GM23248 (cell line): ENCODE measurements around the gene DCHS2. TPM values are rescaled to one million over a fixed set of nuclear protein-coding genes. Genes with fewer than 3 reads are reported as not detected.

Experiments used
- DNase-seq: peaks from one replicate; pipeline ENCODE4 v3.0.0-alpha.2; 2015
- H2AFZ ChIP-seq: fragments of 200-600 bp; sonication (generic); 2 replicates; pipeline ENCODE4 v1.6.1; 2016; ENCODE audit warnings: antibody characterized with exemption
- H3F3A ChIP-seq: fragments of 200-600 bp; sonication (generic); 2 replicates; pipeline ENCODE4 v1.6.1; 2016; ENCODE audit warnings: mild to moderate bottlenecking, antibody characterized with exemption, mixed run types; ENCODE audit not compliant: insufficient read depth
- H3K27ac ChIP-seq: fragments of 200-600 bp; sonication (generic); 2 replicates; pipeline ENCODE4 v1.5.1; 2016; ENCODE audit warnings: mild to moderate bottlenecking
- H3K27me3 ChIP-seq: fragments of 200-600 bp; sonication (generic); replicated peaks from 2 replicates; pipeline ENCODE4 v1.6.1; 2016; ENCODE audit warnings: mild to moderate bottlenecking; ENCODE audit not compliant: insufficient read depth
- H3K36me3 ChIP-seq: fragments of 200-600 bp; sonication (generic); 2 replicates; pipeline ENCODE4 v1.6.1; 2016; ENCODE audit warnings: low read depth, mild to moderate bottlenecking
- H3K4me1 ChIP-seq: fragments of 200-600 bp; sonication (generic); 2 replicates; pipeline ENCODE4 v1.6.1; 2016; ENCODE audit warnings: mild to moderate bottlenecking; ENCODE audit not compliant: insufficient read depth
- H3K4me2 ChIP-seq: fragments of 200-600 bp; sonication (generic); one replicate; pipeline ENCODE4 v1.6.1; 2016; ENCODE audit warnings: mild to moderate bottlenecking; ENCODE audit not compliant: unreplicated experiment
- H3K4me3 ChIP-seq: fragments of 200-600 bp; sonication (generic); 2 replicates; pipeline ENCODE4 v1.5.1; 2016; ENCODE audit warnings: mild to moderate bottlenecking
- H3K79me2 ChIP-seq: fragments of 200-600 bp; sonication (generic); 2 replicates; pipeline ENCODE4 v1.6.1; 2016; ENCODE audit warnings: mild to moderate bottlenecking; ENCODE audit not compliant: insufficient read depth
- H3K9ac ChIP-seq: fragments of 200-600 bp; sonication (generic); 2 replicates; pipeline ENCODE4 v1.6.1; 2016; ENCODE audit warnings: mild to moderate bottlenecking
- H3K9me2 ChIP-seq: fragments of 200-600 bp; sonication (generic); 2 replicates; pipeline ENCODE4 v1.6.1; 2016; ENCODE audit warnings: mixed run types, mild to moderate bottlenecking, moderate library complexity; ENCODE audit not compliant: insufficient read depth
- H3K9me3 ChIP-seq: fragments of 200-600 bp; sonication (generic); one replicate; pipeline ENCODE4 v1.6.1; 2017; ENCODE audit warnings: low read depth
- H4K20me1 ChIP-seq: fragments of 200-600 bp; sonication (generic); 2 replicates; pipeline ENCODE4 v1.6.0; 2016; ENCODE audit not compliant: insufficient read depth
- EZH2 ChIP-seq: fragments of 200-600 bp; sonication (generic); IDR thresholded peaks from 2 replicates; pipeline ENCODE4 v1.6.1; 2018; ENCODE audit warnings: antibody characterized with exemption, mild to moderate bottlenecking; ENCODE audit not compliant: insufficient read depth, poor library complexity, severe bottlenecking
- EZH2phosphoT487 ChIP-seq: fragments of 200-600 bp; sonication (generic); IDR thresholded peaks from 2 replicates; pipeline ENCODE4 v1.6.1; 2018; ENCODE audit warnings: antibody characterized with exemption, moderate library complexity, mild to moderate bottlenecking, low read depth; ENCODE audit not compliant: insufficient read depth
- WGBS, 2 experiments: methylation state at CpG; one replicate each; pipeline ENCODE4 v1.1.6; 2015 to 2017; ENCODE audit warnings: low lambda C conversion rate in 2 of 2, low coverage in 1 of 2; ENCODE audit errors: missing lambda C conversion rate in 2 of 2; 5-methylcytosine and 5-hydroxymethylcytosine counted together
- in situ Hi-C: fragments of 300-500 bp; cut with MboI; formaldehyde crosslinking; loops from 2 replicates; pipeline ENCODE4 v1.15.0; 2020
- polyA plus RNA-seq: library from polyadenylated mRNA; unstranded; fragments of >200 nt; fragmentation: Nextera tagmentation; extraction: Ambion mirVana; gene quantifications from 2 replicates; pipeline ENCODE4 v1.2.1, GENCODE V29; 2016
- total RNA-seq: library from RNA; depleted of rRNA; stranded (reverse); fragments of >200 nt; shearing (Covaris generic); gene quantifications from 2 replicates; pipeline ENCODE4 v1.2.3, GENCODE V29; 2014

The DCHS2 gene
- total and polyA plus RNA-seq, 2 experiments from 2014 or later: not detected

DNA sequence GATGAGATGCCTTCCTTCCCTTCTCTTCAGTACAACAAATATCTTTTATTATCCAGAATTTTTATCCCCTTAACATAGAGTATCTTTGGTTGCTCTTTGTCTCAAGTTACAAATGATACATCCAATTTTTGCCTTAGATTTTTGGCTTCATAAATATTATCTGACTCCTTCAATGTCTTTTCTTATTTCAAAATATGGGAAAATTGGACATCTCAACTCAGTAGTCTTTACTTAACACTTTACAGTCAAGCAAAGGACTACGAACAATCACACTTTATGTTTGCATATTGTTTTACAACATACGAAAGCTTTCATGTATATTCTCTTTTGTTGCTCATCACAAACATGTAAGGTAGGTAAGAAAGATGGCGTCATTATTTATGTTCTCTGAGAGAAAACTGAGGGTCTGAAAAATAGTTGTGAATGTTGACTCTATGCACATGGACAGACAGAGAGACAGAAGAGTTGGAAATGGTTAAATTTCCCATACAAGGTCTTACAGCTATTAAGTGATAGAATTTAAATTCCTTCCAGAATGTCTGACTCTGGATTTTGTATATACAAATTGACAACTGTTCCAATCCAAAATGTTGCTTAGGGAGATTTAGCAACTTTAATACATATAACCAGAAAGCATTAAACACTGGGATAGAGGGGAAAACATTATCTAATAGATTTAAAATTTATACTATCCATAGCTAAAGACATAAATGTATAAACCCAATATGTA is 29.4 kb downstream of the DCHS2 start:
- Histone ChIP-seq H3K79me2 (no peaks in the 10 kb centered on the region), H3K4me2 (no peak overlapping the region), H2AFZ (no peak overlapping the region), H3K9me3 (no peaks in the 10 kb centered on the region), H3K4me3 (no peak overlapping the region), H3K9me2 (no peaks in the 10 kb centered on the region), H3F3A (no peaks in the 10 kb centered on the region), H3K9ac (no peak overlapping the region), H3K36me3 (no peaks in the 10 kb centered on the region), H3K27ac (no peak overlapping the region), H3K27me3 (no peaks in the 10 kb centered on the region; the same call in 1 of the 2 replicates), H4K20me1 (no peaks in the 10 kb centered on the region), H3K4me1 (no peaks in the 10 kb centered on the region; the same call in 1 of the 2 replicates)
- 59 to 66% methylated on average over 3 of the region's 3 CpGs for WGBS, 2 experiments
- in situ Hi-C loops: no loop called here
- DNase-seq: no peak
- TF ChIP-seq EZH2phosphoT487 (no peak), EZH2 (no peak)

GRCh38 chr4:154457471-154457870 is 34.1 kb downstream of the DCHS2 start:
- in situ Hi-C loops: no loop called here
- H3K4me3 ChIP-seq: no peak overlapping the region
- H3K9ac ChIP-seq: no peak overlapping the region
- no peak overlapping the region for H3K4me2 ChIP-seq
- WGBS, 2 experiments: 46 to 52% methylated on average over 6 of the region's 6 CpGs
- no peak for TF ChIP-seq EZH2
- TF ChIP-seq EZH2phosphoT487: no peak
- H3K9me3 ChIP-seq: no peaks in the 10 kb centered on the region
- no peaks in the 10 kb centered on the region for H3K9me2 ChIP-seq
- no peaks in the 10 kb centered on the region for H3K36me3 ChIP-seq
- no peaks in the 10 kb centered on the region for H3K4me1 ChIP-seq
- no peak overlapping the region for H3K27ac ChIP-seq
- no peaks in the 10 kb centered on the region for H4K20me1 ChIP-seq
- no peak overlapping the region for H2AFZ ChIP-seq
- no peaks in the 10 kb centered on the region for H3K79me2 ChIP-seq
- no peak for DNase-seq
- no peaks in the 10 kb centered on the region; the same call in 1 of the 2 replicates for H3K27me3 ChIP-seq
- no peaks in the 10 kb centered on the region for H3F3A ChIP-seq

- WGBS, 2 experiments: 56 to 59% methylated on average over 2 of the region's 2 CpGs
- Histone ChIP-seq H3K36me3 (no peaks in the 10 kb centered on the region), H3K9me2 (no peaks in the 10 kb centered on the region), H3F3A (no peaks in the 10 kb centered on the region), H3K4me3 (no peak overlapping the region), H3K27me3 (no peaks in the 10 kb centered on the region; the same call in 1 of the 2 replicates), H3K9me3 (no peaks in the 10 kb centered on the region), H3K79me2 (no peaks in the 10 kb centered on the region), H2AFZ (no peak overlapping the region), H3K27ac (no peak overlapping the region), H4K20me1 (no peaks in the 10 kb centered on the region), H3K9ac (no peak overlapping the region), H3K4me2 (no peak overlapping the region), H3K4me1 (no peaks in the 10 kb centered on the region)
- in situ Hi-C loops: no loop called here
- TF ChIP-seq EZH2phosphoT487 (no peak), EZH2 (no peak)
- no peak for DNase-seq
Measured at GRCh38 chr4:154456889-154457288, 34.7 kb downstream of the DCHS2 start.

- WGBS, 2 experiments: 68% methylated on average over 6 of the region's 6 CpGs
- no peak overlapping the region for H3K4me2 ChIP-seq
- in situ Hi-C loops: no loop called here
Measured at GRCh38 chr4:154456240-154456639, 35.4 kb downstream of the DCHS2 start.

More at GRCh38 chr4:154456240-154456639, 35.4 kb downstream of the DCHS2 start:
- no peak overlapping the region for H2AFZ ChIP-seq
- DNase-seq: no peak
- H3K9me3 ChIP-seq: no peaks in the 10 kb centered on the region
- TF ChIP-seq EZH2: no peak
- no peak for TF ChIP-seq EZH2phosphoT487
- H3K79me2 ChIP-seq: no peaks in the 10 kb centered on the region
- no peak overlapping the region for H3K9ac ChIP-seq
- no peaks in the 10 kb centered on the region for H3K36me3 ChIP-seq
- no peak overlapping the region for H3K4me3 ChIP-seq
- H3K4me1 ChIP-seq: no peaks in the 10 kb centered on the region
- H4K20me1 ChIP-seq: no peaks in the 10 kb centered on the region
- no peaks in the 10 kb centered on the region for H3F3A ChIP-seq
- no peaks in the 10 kb centered on the region for H3K9me2 ChIP-seq
- H3K27ac ChIP-seq: no peak overlapping the region
- no peaks in the 10 kb centered on the region; the same call in 1 of the 2 replicates for H3K27me3 ChIP-seq
